ENCODE data around the gene HLA-DQB2.
A peak's percentile ranks its signal among the peaks of the same experiment; 100 is the strongest.
"Not testable (repeated sequence)": the region's sequence is repeated elsewhere in the genome, so short reads cannot be mapped to it uniquely, and the experiment has no call there.

HLA-DQB2 gene

GRCh38 chr6:32790306-32790705, 27.0 kb upstream of the HLA-DQB2 start:
- no peak overlapping the region for H3K9ac ChIP-seq (ENCODE audit: low read depth, low read length, poor library complexity, severe bottlenecking)
- H2AFZ ChIP-seq (ENCODE audit: low read length) = no peak overlapping the region
- H3K4me1 ChIP-seq (ENCODE audit: insufficient read depth, low read length, poor library complexity, severe bottlenecking) = peaks cover 7% of the 10 kb centered on the region
- no peak overlapping the region for H3K4me3 ChIP-seq (ENCODE audit: low read length, poor library complexity, severe bottlenecking)
- H3K9me2 ChIP-seq (replicated peaks; ENCODE audit: low read depth, low read length) = no peaks in the 10 kb centered on the region
- no peaks in the 10 kb centered on the region for H3F3A ChIP-seq (ENCODE audit: low read depth)
- H3K9me3 ChIP-seq (ENCODE audit: insufficient read depth, low read depth, low read length) = no peaks in the 10 kb centered on the region
- no peaks in the 10 kb centered on the region for H3K79me2 ChIP-seq (ENCODE audit: insufficient read depth, low read length)
- TF ChIP-seq EZH2phosphoT487 (IDR thresholded peaks at IDR 0.05; ENCODE audit: borderline replicate concordance) (no peak), CTCF (conservative IDR thresholded peaks at IDR 0.05; ENCODE audit: low read length) (no peak)
- H3K27me3 ChIP-seq (ENCODE audit: insufficient read depth, low read length, poor library complexity, severe bottlenecking) = peaks cover 9% of the 10 kb centered on the region
- no peak overlapping the region for H3K4me2 ChIP-seq (ENCODE audit: low read depth, low read length, poor library complexity, severe bottlenecking)
- H4K20me1 ChIP-seq (ENCODE audit: insufficient read depth, low read length, poor library complexity, severe bottlenecking) = no peaks in the 10 kb centered on the region
- no peaks in the 10 kb centered on the region for H3K36me3 ChIP-seq (ENCODE audit: insufficient read depth, low read length)

GRCh38 chr6:32785781-32786533, 22.6 kb upstream of the HLA-DQB2 start:
- TF ChIP-seq EZH2phosphoT487 (IDR thresholded peaks at IDR 0.05; ENCODE audit: borderline replicate concordance) (no peak), CTCF (conservative IDR thresholded peaks at IDR 0.05; ENCODE audit: low read length) (peak; percentile 79)
- no peaks in the 10 kb centered on the region for H3K36me3 ChIP-seq (ENCODE audit: insufficient read depth, low read length)
- no peak overlapping the region for H3K4me2 ChIP-seq (ENCODE audit: low read depth, low read length, poor library complexity, severe bottlenecking)
- H3K9me2 ChIP-seq (replicated peaks; ENCODE audit: low read depth, low read length) = no peaks in the 10 kb centered on the region
- H3K4me3 ChIP-seq (ENCODE audit: low read length, poor library complexity, severe bottlenecking) = no peak overlapping the region
- H3K9ac ChIP-seq (ENCODE audit: low read depth, low read length, poor library complexity, severe bottlenecking) = no peak overlapping the region
- no peaks in the 10 kb centered on the region for H3F3A ChIP-seq (ENCODE audit: low read depth)
- H2AFZ ChIP-seq (ENCODE audit: low read length) = no peak overlapping the region
- H3K9me3 ChIP-seq (ENCODE audit: insufficient read depth, low read depth, low read length) = no peaks in the 10 kb centered on the region
- H3K4me1 ChIP-seq (ENCODE audit: insufficient read depth, low read length, poor library complexity, severe bottlenecking) = no peaks in the 10 kb centered on the region
- H3K27me3 ChIP-seq (ENCODE audit: insufficient read depth, low read length, poor library complexity, severe bottlenecking) = peaks cover 11% of the 10 kb centered on the region
- no peaks in the 10 kb centered on the region for H4K20me1 ChIP-seq (ENCODE audit: insufficient read depth, low read length, poor library complexity, severe bottlenecking)
- no peaks in the 10 kb centered on the region for H3K79me2 ChIP-seq (ENCODE audit: insufficient read depth, low read length)

- not testable (repeated sequence) for H3K9ac ChIP-seq (ENCODE audit: low read depth, low read length, poor library complexity, severe bottlenecking)
Observed at GRCh38 chr6:32782923-32783322, 19.6 kb upstream of the HLA-DQB2 start.

GRCh38 chr6:32779036-32779435, 15.7 kb upstream of the HLA-DQB2 start:
- H3K4me2 ChIP-seq (ENCODE audit: low read depth, low read length, poor library complexity, severe bottlenecking) = no peak overlapping the region
- no peaks in the 10 kb centered on the region for H3K4me1 ChIP-seq (ENCODE audit: insufficient read depth, low read length, poor library complexity, severe bottlenecking)
- no peak overlapping the region for H2AFZ ChIP-seq (ENCODE audit: low read length)
- H3K27me3 ChIP-seq (ENCODE audit: insufficient read depth, low read length, poor library complexity, severe bottlenecking) = peaks cover 13% of the 10 kb centered on the region
- TF ChIP-seq EZH2phosphoT487 (IDR thresholded peaks at IDR 0.05; ENCODE audit: borderline replicate concordance) (no peak), CTCF (conservative IDR thresholded peaks at IDR 0.05; ENCODE audit: low read length) (no peak)
- H3K9ac ChIP-seq (ENCODE audit: low read depth, low read length, poor library complexity, severe bottlenecking) = no peak overlapping the region
- no peaks in the 10 kb centered on the region for H3K9me3 ChIP-seq (ENCODE audit: insufficient read depth, low read depth, low read length)
- H3K4me3 ChIP-seq (ENCODE audit: low read length, poor library complexity, severe bottlenecking) = no peak overlapping the region
- no peaks in the 10 kb centered on the region for H3K9me2 ChIP-seq (replicated peaks; ENCODE audit: low read depth, low read length)
- H3K36me3 ChIP-seq (ENCODE audit: insufficient read depth, low read length) = no peaks in the 10 kb centered on the region
- no peaks in the 10 kb centered on the region for H4K20me1 ChIP-seq (ENCODE audit: insufficient read depth, low read length, poor library complexity, severe bottlenecking)
- no peaks in the 10 kb centered on the region for H3F3A ChIP-seq (ENCODE audit: low read depth)
- no peaks in the 10 kb centered on the region for H3K79me2 ChIP-seq (ENCODE audit: insufficient read depth, low read length)

More at GRCh38 chr6:32782923-32783322, 19.6 kb upstream of the HLA-DQB2 start:
- not testable (repeated sequence) for H3F3A ChIP-seq (ENCODE audit: low read depth); H3K27me3 ChIP-seq (ENCODE audit: insufficient read depth, low read length, poor library complexity, severe bottlenecking); H3K4me1 ChIP-seq (ENCODE audit: insufficient read depth, low read length, poor library complexity, severe bottlenecking); H3K9me2 ChIP-seq (replicated peaks; ENCODE audit: low read depth, low read length); H3K9me3 ChIP-seq (ENCODE audit: insufficient read depth, low read depth, low read length); H3K4me2 ChIP-seq (ENCODE audit: low read depth, low read length, poor library complexity, severe bottlenecking); H3K4me3 ChIP-seq (ENCODE audit: low read length, poor library complexity, severe bottlenecking); H3K79me2 ChIP-seq (ENCODE audit: insufficient read depth, low read length); H3K36me3 ChIP-seq (ENCODE audit: insufficient read depth, low read length); H4K20me1 ChIP-seq (ENCODE audit: insufficient read depth, low read length, poor library complexity, severe bottlenecking); H2AFZ ChIP-seq (ENCODE audit: low read length)
